Endothelial cell of umbilical vein (primary cell): Measurements from ENCODE around the gene RECK. TPM values are rescaled to one million over a fixed set of nuclear protein-coding genes. Genes with fewer than 3 reads are reported as not detected.

ENCODE experiments used
- BruUV-seq: library from RNA; stranded (reverse); fragments of 400-500 nt; replicated peaks from 2 replicates; lab custom pipeline; 2021; lab: Mats Ljungman, UMichigan
- CTCF ChIA-PET: fragments of 300-600, 350-600 bp; sonication (Branson Sonifier 250); formaldehyde crosslinking; loops from one replicate; lab custom pipeline; 2021; ENCODE audit warnings: antibody characterized with exemption, inconsistent platforms; lab: Charles Lee
- POLR2A ChIA-PET: fragments of 300-600, 350-600 bp; sonication (Branson Sonifier 250); formaldehyde crosslinking; loops from one replicate; lab custom pipeline; 2021; ENCODE audit warnings: antibody characterized with exemption, inconsistent platforms; lab: Charles Lee
- DNase-seq: peaks from one replicate; pipeline ENCODE4 v3.0.0-alpha.2; 2011; ENCODE audit warnings: low read depth, low spot score
- FAIRE-seq: peaks from 2 replicates; lab custom pipeline; 2011; peaks lifted over from hg19 to GRCh38; lab: Jason Lieb, UNC
- H2AFZ ChIP-seq: 2 replicates; pipeline ENCODE4 v1.6.0; 2012; ENCODE audit warnings: low read depth, low read length, control low read depth, inconsistent platforms
- H3K27ac ChIP-seq: 2 replicates; pipeline ENCODE4 v1.5.1; 2011; ENCODE audit warnings: low read depth, mild to moderate bottlenecking, control low read depth, low read length, moderate library complexity; ENCODE audit not compliant: insufficient read depth
- H3K27me3 ChIP-seq, 2 experiments: 2 replicates each; pipeline versions ENCODE4 v1.6.0 to v1.6.1; 2011; ENCODE audit warnings: low read length in 2 of 2, mixed read lengths in 1 of 2; ENCODE audit not compliant: control insufficient read depth in 2 of 2, insufficient read depth in 2 of 2
- H3K36me3 ChIP-seq, 2 experiments: 2 replicates in 1 of 2; 3 replicates in 1 of 2; pipeline ENCODE4 v1.5.1; 2011; ENCODE audit warnings: low read length in 2 of 2, mild to moderate bottlenecking in 1 of 2, moderate library complexity in 1 of 2; ENCODE audit not compliant: control insufficient read depth in 2 of 2, insufficient read depth in 2 of 2; ENCODE audit errors: extremely low read depth in 1 of 2
- H3K4me1 ChIP-seq: 3 replicates; pipeline ENCODE4 v1.5.1; 2011; ENCODE audit warnings: mild to moderate bottlenecking, low read length; ENCODE audit not compliant: control insufficient read depth, insufficient read depth; ENCODE audit errors: extremely low read depth
- H3K4me2 ChIP-seq: 2 replicates; pipeline ENCODE4 v1.6.1; 2011; ENCODE audit warnings: low read length, control low read depth, mixed read lengths; ENCODE audit not compliant: insufficient read depth
- H3K4me3 ChIP-seq, 3 experiments: fragments of 200-600 bp in 1 of 3; sonication (generic), shearing (Covaris generic) in 1 of 3; replicated peaks in 1 of 3; 2 replicates each; pipeline ENCODE4 v1.5.1; 2011 to 2016; ENCODE audit warnings: control low read depth in 3 of 3, low read length in 3 of 3, mild to moderate bottlenecking in 2 of 3, inconsistent platforms in 1 of 3, low read depth in 1 of 3, moderate library complexity in 1 of 3; ENCODE audit not compliant: insufficient read depth in 1 of 3
- H3K79me2 ChIP-seq: 2 replicates; pipeline ENCODE4 v1.6.0; 2012; ENCODE audit warnings: low read length, inconsistent platforms; ENCODE audit not compliant: control insufficient read depth, insufficient read depth
- H3K9ac ChIP-seq: replicated peaks from 2 replicates; pipeline ENCODE3; 2011; ENCODE audit warnings: low read length, control low read depth; ENCODE audit not compliant: insufficient read depth; ENCODE audit errors: extremely low read depth
- H3K9me1 ChIP-seq: replicated peaks from 3 replicates; pipeline ENCODE4 v1.6.0; 2011; ENCODE audit warnings: mild to moderate bottlenecking, low read length; ENCODE audit not compliant: control insufficient read depth, insufficient read depth; ENCODE audit errors: extremely low read depth
- H3K9me3 ChIP-seq: replicated peaks from 2 replicates; pipeline ENCODE4 v1.5.1; 2012; ENCODE audit warnings: low read length, inconsistent platforms; ENCODE audit not compliant: control insufficient read depth, insufficient read depth
- H4K20me1 ChIP-seq: replicated peaks from 2 replicates; pipeline ENCODE3; 2011; ENCODE audit warnings: mild to moderate bottlenecking, low read length; ENCODE audit not compliant: control insufficient read depth, insufficient read depth; ENCODE audit errors: extremely low read depth
- EZH2 ChIP-seq: IDR thresholded peaks from 2 replicates; pipeline ENCODE4 v1.6.1; 2012; ENCODE audit warnings: borderline replicate concordance, low read depth, mild to moderate bottlenecking, moderate library complexity, low read length, inconsistent platforms; ENCODE audit not compliant: severe bottlenecking
- FOS ChIP-seq: IDR thresholded peaks from 2 replicates; pipeline ENCODE4 v1.6.1; 2011; ENCODE audit warnings: mild to moderate bottlenecking, low read length, moderate library complexity, borderline replicate concordance; ENCODE audit not compliant: insufficient read depth
- GATA2 ChIP-seq: IDR thresholded peaks from 2 replicates; pipeline ENCODE4 v1.7.0; 2011; ENCODE audit warnings: low read depth, mild to moderate bottlenecking, moderate library complexity, mixed read lengths, low read length; ENCODE audit not compliant: insufficient read length, insufficient read depth
- MAX ChIP-seq: IDR thresholded peaks from 2 replicates; pipeline ENCODE4 v1.6.1; 2011; ENCODE audit not compliant: insufficient read depth, insufficient read length
- POLR2AphosphoS5 ChIP-seq: IDR thresholded peaks from 2 replicates; pipeline ENCODE4 v1.6.1; 2012; ENCODE audit warnings: low read depth, mild to moderate bottlenecking, control low read depth, low read length, moderate library complexity; ENCODE audit not compliant: insufficient read depth
- dilution Hi-C: fragments of 300-500 bp; cut with MboI; formaldehyde crosslinking; loops from one replicate; pipeline ENCODE4 v1.15.0; 2019; ENCODE audit warnings: low sequenced_read_pairs; ENCODE audit not compliant: extremely low pct_ligation_motif_present
- intact Hi-C: fragments of 100-400 bp; cut with micrococcal nuclease; formaldehyde crosslinking; loops from one replicate; pipeline ENCODE4 v1.10.0; 2022
- polyA plus RNA-seq, 4 experiments: library from polyadenylated mRNA; depleted of rRNA in 3 of 4; stranded (reverse) in 3 of 4; unstranded in 1 of 4; fragments of >200 nt; gene quantifications; 2 replicates each; pipeline versions ENCODE4 v1.2.1 to v1.2.3, GENCODE V29; 2011 to 2012; ENCODE audit warnings: missing spikeins in 1 of 4
- total RNA-seq: library from RNA; stranded (reverse); gene quantifications from 2 replicates; pipeline ENCODE4 v1.2.3, GENCODE V29; 2021
- TF ChIP-seq, protein P1 (sequence below), 2 donors: IDR thresholded peaks; 1 replicate in 1 of 2; 2 replicates in 1 of 2; pipeline ENCODE4 v1.5.1; 2011; ENCODE audit warnings: low read length in 2 of 2, mild to moderate bottlenecking in 2 of 2, moderate library complexity in 2 of 2, control low read depth in 1 of 2, inconsistent platforms in 1 of 2, low read depth in 1 of 2; ENCODE audit not compliant: insufficient read depth in 1 of 2; ENCODE audit errors: extremely low read depth in 1 of 2

Gene RECK
- total and polyA plus RNA-seq, 2 donors (not counting 3 experiments of a cell fraction or from before 2014, with no cell fraction given) = 12.0 to 14.1 TPM

DNA sequence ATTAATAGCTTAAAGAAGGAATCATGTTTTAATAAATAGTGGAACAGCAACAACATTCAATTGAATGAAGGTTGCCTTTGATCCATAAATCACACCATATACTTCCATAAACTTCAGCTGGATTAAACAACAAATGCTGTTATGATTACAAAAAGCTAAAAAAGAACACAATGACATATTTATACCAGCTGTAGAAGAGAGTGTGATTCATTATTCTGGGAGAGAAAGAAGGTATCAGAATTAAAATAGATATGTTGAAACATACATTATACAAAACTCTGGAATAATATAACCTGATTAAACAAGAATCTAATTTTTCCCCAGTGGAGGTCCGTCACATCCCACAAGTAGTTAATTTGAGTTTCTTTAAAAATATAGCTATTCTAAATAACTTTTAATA is 7.5 kb upstream of the RECK start:
- H3K27me3 ChIP-seq = no peaks in the 10 kb centered on the region
- no peak overlapping the region for H3K27ac ChIP-seq
- POLR2A ChIA-PET = no interaction called here
- H3K4me2 ChIP-seq = no peak overlapping the region
- CTCF ChIA-PET = interaction anchor here (0.9 to 1.8 kb wide), 5 partner anchors 16 to 118 kb away, joined by 3 to 10 read pairs (median 5); no protein-coding TSS in a partner anchor
- H3K4me3 ChIP-seq = no peak overlapping the region
- dilution Hi-C loops = no loop called here
- no peak overlapping the region for H2AFZ ChIP-seq
- H3K79me2 ChIP-seq = no peaks in the 10 kb centered on the region
- no TSS peak for BruUV-seq
- H3K9me1 ChIP-seq = no peaks in the 10 kb centered on the region
- FAIRE-seq (no peak), DNase-seq (no peak)
- no peaks in the 10 kb centered on the region for H4K20me1 ChIP-seq
- intact Hi-C loops = no loop called here
- no peaks in the 10 kb centered on the region for H3K4me1 ChIP-seq
- H3K9ac ChIP-seq = no peak overlapping the region
- no peaks in the 10 kb centered on the region for H3K36me3 ChIP-seq
- H3K9me3 ChIP-seq = no peaks in the 10 kb centered on the region
- TF ChIP-seq FOS = no peak
- TF ChIP-seq, protein P1, sequence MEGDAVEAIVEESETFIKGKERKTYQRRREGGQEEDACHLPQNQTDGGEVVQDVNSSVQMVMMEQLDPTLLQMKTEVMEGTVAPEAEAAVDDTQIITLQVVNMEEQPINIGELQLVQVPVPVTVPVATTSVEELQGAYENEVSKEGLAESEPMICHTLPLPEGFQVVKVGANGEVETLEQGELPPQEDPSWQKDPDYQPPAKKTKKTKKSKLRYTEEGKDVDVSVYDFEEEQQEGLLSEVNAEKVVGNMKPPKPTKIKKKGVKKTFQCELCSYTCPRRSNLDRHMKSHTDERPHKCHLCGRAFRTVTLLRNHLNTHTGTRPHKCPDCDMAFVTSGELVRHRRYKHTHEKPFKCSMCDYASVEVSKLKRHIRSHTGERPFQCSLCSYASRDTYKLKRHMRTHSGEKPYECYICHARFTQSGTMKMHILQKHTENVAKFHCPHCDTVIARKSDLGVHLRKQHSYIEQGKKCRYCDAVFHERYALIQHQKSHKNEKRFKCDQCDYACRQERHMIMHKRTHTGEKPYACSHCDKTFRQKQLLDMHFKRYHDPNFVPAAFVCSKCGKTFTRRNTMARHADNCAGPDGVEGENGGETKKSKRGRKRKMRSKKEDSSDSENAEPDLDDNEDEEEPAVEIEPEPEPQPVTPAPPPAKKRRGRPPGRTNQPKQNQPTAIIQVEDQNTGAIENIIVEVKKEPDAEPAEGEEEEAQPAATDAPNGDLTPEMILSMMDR (IDR thresholded peaks at IDR 0.05; ENCODE audit: extremely low read depth in 1 of 2, insufficient read depth in 1 of 2, low read depth in 1 of 2, low read length in 2 of 2) = no peak
- no peak for TF ChIP-seq GATA2

GRCh38 chr9:36029765-36030528 is 6.8 kb upstream of the RECK start:
- H3K27me3 ChIP-seq = no peaks in the 10 kb centered on the region
- no peaks in the 10 kb centered on the region for H3K9me3 ChIP-seq
- ChIA-PET POLR2A (no interaction called here), CTCF (interaction anchor here (1.2 to 1.8 kb wide), 4 partner anchors 16 to 79 kb away, joined by 3 to 10 read pairs (median 5); no protein-coding TSS in a partner anchor)
- no TSS peak for BruUV-seq
- TF ChIP-seq EZH2 (no peak), FOS (peak; percentile 24), POLR2AphosphoS5 (no peak), MAX (no peak)
- H3K9ac ChIP-seq = no peak overlapping the region
- no peaks in the 10 kb centered on the region for H3K4me1 ChIP-seq
- H2AFZ ChIP-seq = no peak overlapping the region
- no peaks in the 10 kb centered on the region for H3K79me2 ChIP-seq
- no peak overlapping the region for H3K4me2 ChIP-seq
- H3K36me3 ChIP-seq = no peaks in the 10 kb centered on the region
- H3K27ac ChIP-seq = no peak overlapping the region
- no peaks in the 10 kb centered on the region for H4K20me1 ChIP-seq
- H3K9me1 ChIP-seq = no peaks in the 10 kb centered on the region
- dilution Hi-C loops (no loop called here), intact Hi-C loops (no loop called here)
- FAIRE-seq (peak; percentile 31), DNase-seq (no peak)
- H3K4me3 ChIP-seq = no peak overlapping the region
